SK-N-MC (cell line): ENCODE measurements around the gene GPBP1.
"Not testable (repeated sequence)": the region's sequence is repeated elsewhere in the genome, so short reads cannot be mapped to it uniquely, and the experiment has no call there.

Source experiments
- DNase-seq: peaks from one replicate; pipeline ENCODE4 v3.0.0-alpha.2; 2011; ENCODE audit warnings: low read depth, low spot score
- H3K27ac ChIP-seq: fragments of 200-600 bp; sonication (generic); 2 replicates; pipeline ENCODE4 v1.5.1; 2016; ENCODE audit warnings: mixed run types
- H3K36me3 ChIP-seq: fragments of 200-600 bp; sonication (generic); 2 replicates; pipeline ENCODE4 v1.6.1; 2017; ENCODE audit warnings: antibody characterized with exemption, low read length, mixed read lengths; ENCODE audit not compliant: insufficient read depth
- H3K4me3 ChIP-seq: fragments of 200-600 bp; sonication (generic); 2 replicates; pipeline ENCODE4 v1.5.1; 2016
- H3K9ac ChIP-seq: fragments of 200-600 bp; sonication (generic); 2 replicates; pipeline ENCODE4 v1.8.0; 2017; ENCODE audit warnings: mixed run types, mixed read lengths; ENCODE audit not compliant: insufficient read length
- H3K9me3 ChIP-seq: fragments of 200-600 bp; sonication (generic); 2 replicates; pipeline ENCODE4 v1.6.1; 2017; ENCODE audit warnings: low read depth, mild to moderate bottlenecking, antibody characterized with exemption, low read length, moderate library complexity, mixed read lengths
- EZH2 ChIP-seq: fragments of 200-600 bp; sonication (generic); IDR thresholded peaks from one replicate; pipeline ENCODE4 v1.6.1; 2017; ENCODE audit warnings: antibody characterized with exemption
- FOXP2 ChIP-seq: optimal IDR thresholded peaks from 2 replicates; pipeline ENCODE3; 2011; ENCODE audit warnings: mild to moderate bottlenecking, moderate library complexity; ENCODE audit not compliant: insufficient read depth; ENCODE audit errors: extremely low read length, control extremely low read depth
- POLR2AphosphoS5 ChIP-seq: IDR thresholded peaks from 2 replicates; pipeline ENCODE4 v1.6.1; 2012; ENCODE audit warnings: mild to moderate bottlenecking, low read depth, low read length, borderline replicate concordance

GPBP1 gene

DNA sequence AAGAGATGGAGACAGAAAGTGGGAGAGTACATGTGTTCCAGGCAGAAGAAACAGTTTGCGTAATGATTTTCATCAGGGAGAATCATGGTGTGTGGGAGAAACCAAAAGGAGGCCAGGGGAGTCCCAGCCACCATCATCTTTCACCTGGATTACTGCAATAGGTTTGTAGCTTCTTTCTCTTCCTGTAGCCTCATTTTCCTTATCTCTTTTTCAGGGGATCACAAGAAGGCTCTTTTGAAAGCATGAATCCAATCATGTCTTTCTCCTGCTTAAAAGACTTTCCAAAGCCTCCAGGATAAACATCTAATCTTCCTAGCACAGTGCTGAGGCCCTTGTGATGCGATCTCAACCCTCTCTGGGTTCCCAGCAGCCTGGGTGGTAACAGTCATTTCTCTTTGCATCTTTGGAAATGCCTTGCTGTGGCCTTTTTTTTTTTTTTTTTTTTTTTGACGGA lies 10.3 kb upstream of the GPBP1 start:
- DNase-seq = no peak
- TF ChIP-seq FOXP2 (no peak), EZH2 (no peak), POLR2AphosphoS5 (no peak)
- no peaks in the 10 kb centered on the region for H3K9me3 ChIP-seq
- no peak overlapping the region for H3K4me3 ChIP-seq
- H3K9ac ChIP-seq = no peak overlapping the region
- H3K36me3 ChIP-seq = no peaks in the 10 kb centered on the region
- no peak overlapping the region for H3K27ac ChIP-seq

DNA sequence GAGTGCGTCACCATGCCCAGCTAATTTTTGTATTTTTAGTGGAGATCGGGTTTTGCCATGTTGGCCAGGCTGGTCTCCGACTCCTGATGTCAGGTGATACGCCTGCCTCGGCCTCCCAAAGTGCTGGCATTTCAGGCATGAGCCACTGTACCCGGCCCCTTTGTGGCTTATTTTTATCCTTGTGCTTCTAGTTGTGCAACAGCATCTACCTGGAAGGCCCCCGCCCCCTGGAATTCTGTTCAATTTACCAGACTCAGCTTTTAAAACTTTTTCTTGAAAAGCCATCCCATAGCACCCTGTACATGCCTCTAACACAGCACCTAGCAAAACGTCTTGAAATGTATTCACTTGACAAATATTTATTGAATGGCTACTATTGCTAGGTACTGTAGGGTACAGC lies 9.7 kb upstream of the GPBP1 start:
- TF ChIP-seq EZH2 = no peak
- TF ChIP-seq FOXP2 = no peak
- Histone ChIP-seq H3K9ac (no peak overlapping the region), H3K36me3 (no peaks in the 10 kb centered on the region), H3K27ac (no peak overlapping the region), H3K9me3 (no peaks in the 10 kb centered on the region), H3K4me3 (no peak overlapping the region)
- DNase-seq = no peak

DNA sequence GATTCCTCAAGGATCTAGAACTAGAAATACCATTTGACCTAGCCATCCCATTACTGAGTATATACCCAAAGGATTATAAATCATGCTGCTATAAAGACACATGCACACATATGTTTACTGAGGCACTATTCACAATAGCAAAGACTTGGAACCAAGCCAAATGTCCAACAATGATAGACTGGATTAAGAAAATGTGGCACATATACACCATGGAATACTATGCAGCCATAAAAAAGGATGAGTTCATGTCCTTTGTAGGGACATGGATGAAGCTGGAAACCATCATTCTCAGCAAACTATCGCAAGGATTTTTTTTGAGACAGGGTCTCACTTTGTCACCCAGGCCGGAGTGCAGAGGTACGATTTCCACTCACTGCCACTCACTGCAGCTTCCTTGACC lies 8.7 kb upstream of the GPBP1 start:
- H3K9me3 ChIP-seq, H3K9ac ChIP-seq, DNase-seq, H3K36me3 ChIP-seq, H3K27ac ChIP-seq, H3K4me3 ChIP-seq: not testable (repeated sequence)

DNA sequence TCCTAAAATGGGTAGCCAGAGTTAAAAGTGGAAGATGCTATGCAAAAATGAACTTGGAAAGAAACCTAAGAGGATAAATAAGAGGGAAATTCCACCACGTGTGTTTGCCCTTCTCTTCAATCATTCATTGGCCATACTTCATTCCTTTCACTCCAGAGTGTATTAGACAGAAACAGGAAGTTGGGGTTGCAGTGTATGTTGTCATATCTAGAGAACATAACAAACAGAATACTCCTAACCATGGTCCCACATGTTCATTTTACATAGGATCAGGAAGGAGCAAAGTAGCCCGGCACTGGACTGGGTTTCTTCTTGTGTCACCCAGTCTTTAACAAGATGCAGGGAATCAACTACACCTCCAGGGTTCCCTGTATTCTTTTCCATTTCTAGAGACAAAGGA lies 7.6 kb upstream of the GPBP1 start:
- no peak overlapping the region for H3K9ac ChIP-seq
- H3K27ac ChIP-seq = no peak overlapping the region
- H3K9me3 ChIP-seq = no peaks in the 10 kb centered on the region
- no peak overlapping the region for H3K4me3 ChIP-seq
- DNase-seq = no peak
- no peaks in the 10 kb centered on the region for H3K36me3 ChIP-seq
- TF ChIP-seq EZH2 (no peak), POLR2AphosphoS5 (no peak)

DNA sequence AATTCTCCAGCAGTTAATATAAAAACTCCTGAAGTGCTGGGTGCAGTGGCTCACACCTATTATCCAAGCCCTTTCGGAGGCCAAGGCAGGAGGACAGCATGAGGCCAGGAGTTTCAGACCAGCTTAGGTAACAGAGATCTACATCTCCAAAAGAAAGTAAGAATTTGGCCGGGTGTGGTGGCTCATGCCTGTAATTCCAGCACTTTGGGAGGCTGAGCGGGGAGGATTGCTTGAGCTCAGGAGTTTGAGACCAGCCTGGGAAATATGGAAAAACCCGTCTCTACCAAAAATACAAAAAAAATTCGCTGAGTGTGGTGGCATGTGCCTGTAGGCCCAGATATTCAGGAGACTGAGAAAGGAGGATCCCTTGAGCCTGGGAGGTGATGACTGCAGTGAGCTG lies 6.7 kb upstream of the GPBP1 start:
- no peak overlapping the region for H3K4me3 ChIP-seq
- no peak overlapping the region for H3K27ac ChIP-seq
- H3K36me3 ChIP-seq = no peaks in the 10 kb centered on the region
- no peak for DNase-seq
- no peak overlapping the region for H3K9ac ChIP-seq
- no peak for TF ChIP-seq EZH2
- no peak for TF ChIP-seq FOXP2
- no peak for TF ChIP-seq POLR2AphosphoS5
- H3K9me3 ChIP-seq = no peaks in the 10 kb centered on the region

DNA sequence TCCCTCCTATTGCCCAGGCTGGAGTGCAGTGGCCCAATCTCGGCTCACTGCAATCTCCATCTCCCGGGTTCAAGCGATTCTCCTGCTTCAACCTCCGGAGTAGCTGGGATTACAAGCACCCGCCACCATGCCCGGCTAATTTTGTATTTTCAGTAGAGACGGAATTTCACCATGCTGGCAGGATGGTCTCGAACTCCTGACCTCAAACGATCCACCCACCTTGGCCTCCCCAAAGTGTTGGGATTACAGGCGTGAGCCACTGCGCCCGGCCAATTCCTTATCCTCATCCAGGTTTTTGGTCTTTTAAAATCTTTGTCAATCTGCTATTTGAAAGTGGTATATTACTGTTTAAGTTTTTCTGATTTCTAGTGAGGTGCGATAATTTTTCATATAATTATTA lies 3.7 kb upstream of the GPBP1 start:
- not testable (repeated sequence) for H3K36me3 ChIP-seq, DNase-seq, H3K9ac ChIP-seq, H3K27ac ChIP-seq, H3K4me3 ChIP-seq, H3K9me3 ChIP-seq

DNA sequence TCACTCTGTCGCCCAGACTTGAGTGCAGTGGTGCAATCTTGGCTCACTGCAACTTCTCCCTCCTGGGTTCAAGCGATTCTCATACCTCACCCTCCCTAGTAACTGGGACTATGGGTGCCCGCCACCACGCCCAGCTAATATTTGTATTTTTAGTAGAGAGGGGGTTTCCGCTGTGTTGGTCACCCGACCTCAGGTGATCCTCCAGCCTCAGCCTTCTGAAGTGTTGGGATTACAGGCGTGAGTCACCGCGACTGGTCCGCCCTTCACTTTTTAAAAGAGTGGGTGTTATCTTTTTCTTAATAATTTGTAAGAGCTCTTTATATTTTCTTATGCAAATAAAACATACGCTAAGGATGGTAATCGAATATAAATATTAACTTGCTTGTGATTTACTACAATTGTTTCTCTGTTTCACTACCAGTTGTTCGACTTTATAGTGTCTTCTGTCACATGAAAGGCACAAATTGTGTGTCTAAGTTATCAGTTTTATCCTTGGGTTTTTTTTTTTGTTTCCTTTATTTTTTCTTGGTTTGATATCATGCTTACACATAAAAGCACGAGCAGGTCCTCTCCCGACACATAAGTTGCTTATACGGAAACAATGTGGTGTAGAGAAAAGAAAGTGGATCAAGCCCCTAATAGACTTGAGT lies 1.9 kb upstream of the GPBP1 start:
- no peak overlapping the region for H3K27ac ChIP-seq
- TF ChIP-seq EZH2 (no peak), FOXP2 (no peak), POLR2AphosphoS5 (no peak)
- DNase-seq = no peak
- peaks cover 12% of the 10 kb centered on the region for H3K36me3 ChIP-seq
- H3K9ac ChIP-seq = peak overlapping the region; percentile 83
- H3K9me3 ChIP-seq = no peaks in the 10 kb centered on the region
- peak overlapping the region; percentile 98 for H3K4me3 ChIP-seq

DNA sequence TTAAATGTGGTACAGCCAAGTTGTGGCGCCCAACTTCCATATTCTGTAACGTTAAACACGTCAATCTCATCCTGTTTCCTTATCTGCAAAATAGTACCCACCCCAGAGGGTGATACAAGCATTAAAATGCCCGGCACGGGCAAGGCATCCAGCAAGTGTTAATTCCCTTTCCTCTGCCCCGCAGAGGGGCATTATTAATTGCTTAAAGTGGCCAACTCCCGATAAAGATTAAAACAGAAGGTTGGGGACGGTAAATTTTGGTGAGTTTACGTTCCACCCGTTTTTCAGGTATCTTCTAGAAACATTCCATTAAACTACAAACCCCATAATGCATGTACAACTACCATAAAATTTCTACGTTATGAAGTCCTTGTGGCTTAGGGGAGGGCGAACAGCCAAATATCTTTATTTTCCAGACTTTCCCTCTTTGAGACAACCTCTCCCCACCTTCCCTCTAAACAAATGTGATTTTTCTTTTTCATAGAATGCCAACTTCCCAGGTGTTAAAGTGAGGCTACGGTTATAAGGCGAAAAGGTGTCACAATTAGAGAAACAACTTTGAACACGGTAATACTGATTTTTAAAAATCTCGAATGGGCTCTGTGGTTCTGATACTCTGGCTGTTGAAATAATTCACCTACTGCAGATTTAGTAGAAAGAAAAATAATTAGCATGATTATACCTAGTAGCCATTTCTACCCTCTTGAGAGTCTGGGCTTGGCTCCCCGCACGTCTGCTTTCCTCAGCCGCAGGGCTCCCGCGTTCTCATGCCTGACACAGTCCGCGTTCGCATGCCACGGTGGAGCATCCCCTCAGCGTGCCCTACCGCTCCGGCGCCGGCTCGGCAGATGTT lies 1.2 kb upstream of the GPBP1 start:
- H3K36me3 ChIP-seq = peaks cover 17% of the 10 kb centered on the region
- H3K27ac ChIP-seq = peak overlapping the region; percentile 81
- peak overlapping the region; percentile 83 for H3K9ac ChIP-seq
- TF ChIP-seq EZH2 (no peak), POLR2AphosphoS5 (no peak), FOXP2 (no peak)
- peak overlapping the region; percentile 98 for H3K4me3 ChIP-seq
- no peak for DNase-seq
- H3K9me3 ChIP-seq = no peaks in the 10 kb centered on the region

DNA sequence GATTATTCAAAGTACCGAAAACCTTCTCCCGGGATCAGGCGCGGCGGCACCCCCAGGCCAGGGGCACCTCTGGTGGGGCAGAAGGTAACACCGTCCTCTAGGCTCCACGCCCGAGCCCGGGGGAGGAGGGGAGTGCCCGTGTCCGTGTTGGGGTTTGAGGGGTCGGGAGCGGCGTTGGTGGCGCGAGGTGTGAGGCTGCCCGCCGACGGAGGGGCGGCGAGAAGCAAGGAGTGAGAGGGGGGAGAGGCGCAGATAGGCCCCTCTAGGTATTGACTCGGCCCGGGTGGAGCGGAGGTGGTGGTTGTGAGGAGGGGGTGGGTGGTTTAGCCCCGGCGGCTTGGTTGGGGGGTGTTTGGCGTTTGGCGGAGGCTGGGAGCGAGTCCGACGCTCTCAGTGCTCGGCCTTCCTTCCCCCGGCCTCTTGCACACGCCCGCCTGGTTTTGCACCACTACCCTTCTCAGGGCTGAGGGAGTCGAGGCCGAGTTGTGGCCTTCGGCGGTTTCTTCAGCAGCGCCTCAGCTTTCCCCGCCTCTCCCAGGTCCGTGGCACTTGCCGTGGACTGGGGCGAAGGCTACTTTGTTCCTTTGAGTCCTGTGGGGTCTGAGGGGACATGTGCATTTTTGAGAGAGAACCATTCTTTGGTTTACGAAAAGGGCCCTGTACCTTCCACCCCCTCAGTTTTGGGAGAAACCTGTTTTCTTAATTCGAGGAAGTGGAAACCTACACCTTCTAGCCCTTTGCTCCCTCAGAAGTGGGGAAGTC lies 450 bp downstream of the GPBP1 start:
- Histone ChIP-seq H3K36me3 (peaks cover 34% of the 10 kb centered on the region), H3K9ac (peak overlapping the region; percentile 100), H3K27ac (peak overlapping the region; percentile 99), H3K9me3 (no peaks in the 10 kb centered on the region), H3K4me3 (peak overlapping the region; percentile 98)
- no peak for DNase-seq
- TF ChIP-seq FOXP2 = no peak
- no peak for TF ChIP-seq EZH2
- TF ChIP-seq POLR2AphosphoS5 = no peak
